ENCODE measurements around the gene DNM2.

- no peak for TF ChIP-seq ARNT (IDR thresholded peaks at IDR 0.05)
- no peak for TF ChIP-seq FOXA1 (IDR thresholded peaks at IDR 0.05)
- TF ChIP-seq LEF1 (IDR thresholded peaks at IDR 0.05; ENCODE audit: borderline replicate concordance), result no peak
- TF ChIP-seq ZNF384 (IDR thresholded peaks at IDR 0.05), result no peak
- TF ChIP-seq CTBP1 (IDR thresholded peaks at IDR 0.05; ENCODE audit: borderline replicate concordance), result no peak
- no peak for TF ChIP-seq BHLHE40 (IDR thresholded peaks at IDR 0.05; ENCODE audit: borderline replicate concordance)
- no peak for TF ChIP-seq TARDBP (IDR thresholded peaks at IDR 0.05)
- no peak for TF ChIP-seq SP1 (IDR thresholded peaks at IDR 0.05)
- TF ChIP-seq ELF4 (IDR thresholded peaks at IDR 0.05), result no peak
Observed at GRCh38 chr19:10744801-10745293, 27.0 kb downstream of the DNM2 start.

All from HEK293T (cell line).